Measurements from ENCODE around the gene DLST.

- TF ChIP-seq CTCF (IDR thresholded peaks at IDR 0.05) = no peak
- TF ChIP-seq POLR2A (IDR thresholded peaks at IDR 0.05; ENCODE audit: low read length) = no peak
- TF ChIP-seq NFE2L2 (conservative IDR thresholded peaks at IDR 0.05; ENCODE audit: low read length) = no peak
- TF ChIP-seq SREBF2 (IDR thresholded peaks at IDR 0.05) = no peak
- TF ChIP-seq RCOR1 (IDR thresholded peaks at IDR 0.05; ENCODE audit: low read depth, low read length) = no peak
- no peak for TF ChIP-seq HMGXB4 (CRISPR knock-in tag; IDR thresholded peaks at IDR 0.05; ENCODE audit: borderline replicate concordance)
- TF ChIP-seq EP300 (IDR thresholded peaks at IDR 0.05) = no peak
- no peak for TF ChIP-seq CHD2 (IDR thresholded peaks at IDR 0.05; ENCODE audit: low read length, partially characterized antibody)
- TF ChIP-seq USF2 (IDR thresholded peaks at IDR 0.05) = no peak
- TF ChIP-seq POLR2AphosphoS2 (conservative IDR thresholded peaks at IDR 0.05; ENCODE audit: low read length) = no peak
- no peak for TF ChIP-seq HDAC2 (IDR thresholded peaks at IDR 0.05)
- TF ChIP-seq CEBPB (IDR thresholded peaks at IDR 0.05) = no peak
Observed at GRCh38 chr14:74882103-74882920, 596 bp downstream of the DLST start.
